Erythroblast (primary cell): ENCODE measurements around the gene KCNC2.

Source experiments
- DNase-seq, 2 experiments: peaks; one replicate each; lab custom pipeline; 2025; lab: John Stamatoyannopoulos, UW
- GATA1 ChIP-seq: IDR thresholded peaks from 2 replicates; pipeline ENCODE4 v1.6.1; 2011; ENCODE audit warnings: low read depth, mild to moderate bottlenecking, control low read depth, low read length, moderate library complexity
- POLR2A ChIP-seq: IDR thresholded peaks from 2 replicates; pipeline ENCODE4 v1.6.1; 2011; ENCODE audit warnings: mild to moderate bottlenecking, low read length

Gene KCNC2

GRCh38 chr12:75062691-75063090, 146.9 kb downstream of the KCNC2 start:
- DNase-seq, result no peak
- TF ChIP-seq GATA1 (no peak), POLR2A (no peak)

DNA sequence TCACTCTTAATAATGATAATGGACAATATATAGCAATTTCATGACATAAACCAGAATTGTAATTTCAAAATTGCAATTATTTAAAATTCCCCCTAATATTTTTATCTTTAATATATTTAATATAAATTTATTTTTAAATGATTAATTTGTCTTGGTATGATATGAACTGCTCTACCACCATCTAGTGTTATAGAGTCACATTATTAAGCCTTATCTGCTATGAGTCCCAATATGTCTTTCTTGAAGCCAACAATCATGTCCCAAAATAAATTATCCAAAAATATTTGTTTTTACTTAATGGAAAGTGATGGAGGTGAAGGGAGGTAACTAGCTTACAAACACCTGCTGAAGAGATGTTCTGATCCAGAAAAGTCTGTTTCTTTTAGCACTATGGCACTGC, 151.4 kb downstream of the KCNC2 start:
- TF ChIP-seq POLR2A, result no peak
- no peak for TF ChIP-seq GATA1
- no peak for DNase-seq

GRCh38 chr12:75048767-75049166, 160.9 kb downstream of the KCNC2 start:
- TF ChIP-seq GATA1 (no peak), POLR2A (no peak)
- DNase-seq, result no peak

DNA sequence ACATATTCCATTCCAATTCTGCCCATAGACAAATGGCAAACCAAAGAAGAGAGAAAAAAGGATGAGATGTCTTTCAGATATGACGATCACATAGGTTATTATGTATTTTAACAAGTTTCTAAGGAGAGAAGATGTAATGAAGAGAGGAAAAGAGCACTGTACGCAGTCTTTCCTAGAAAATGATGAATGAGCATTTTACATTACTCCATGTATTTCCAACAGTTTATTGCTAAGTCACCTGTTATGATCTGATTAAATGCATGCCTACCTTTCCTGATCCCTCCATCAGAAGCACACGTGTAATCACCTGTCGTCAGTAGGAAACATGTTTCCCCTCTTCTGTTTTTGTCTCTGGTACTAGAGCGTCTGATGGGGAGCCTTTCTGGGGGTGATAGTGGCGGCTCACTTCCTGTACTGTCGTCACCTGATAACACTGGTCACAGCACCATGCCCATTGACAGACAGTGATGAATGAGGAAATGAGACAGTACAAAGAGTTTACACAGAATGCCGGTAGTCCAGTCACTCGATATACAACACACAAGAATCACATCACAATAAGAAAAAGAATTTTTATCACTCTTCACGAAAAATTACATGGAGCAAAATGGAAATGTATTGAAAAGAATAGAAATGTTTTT, 161.6 kb downstream of the KCNC2 start:
- DNase-seq, result no peak
- TF ChIP-seq GATA1, result no peak
- no peak for TF ChIP-seq POLR2A

DNA sequence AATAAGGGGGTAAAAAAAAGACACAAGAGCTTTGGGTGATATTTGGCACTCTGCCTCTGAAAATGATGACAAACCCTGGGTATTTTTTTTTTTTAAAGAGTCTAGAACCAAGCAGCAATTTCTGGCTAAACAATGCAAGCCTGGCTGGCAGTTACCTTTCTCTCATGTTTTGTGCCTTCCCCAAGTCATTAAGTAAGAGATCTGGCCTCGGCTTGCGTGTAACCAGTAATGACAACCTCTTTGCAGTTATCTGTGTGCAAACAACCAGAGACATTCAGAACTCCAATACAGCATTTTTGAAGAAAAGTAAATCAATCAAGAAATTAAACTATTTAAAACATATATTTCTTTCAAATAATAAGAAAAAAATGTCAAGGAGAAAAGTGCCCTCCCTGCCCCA, 167.5 kb downstream of the KCNC2 start:
- DNase-seq, result no peak
- no peak for TF ChIP-seq GATA1
- TF ChIP-seq POLR2A, result no peak

GRCh38 chr12:75041472-75041871, 168.2 kb downstream of the KCNC2 start:
- TF ChIP-seq GATA1 (no peak), POLR2A (no peak)
- no peak for DNase-seq

- DNase-seq, result no peak
- TF ChIP-seq GATA1, result no peak
- TF ChIP-seq POLR2A, result no peak
Observed at GRCh38 chr12:75020068-75020557, 189.5 kb downstream of the KCNC2 start.

GRCh38 chr12:75011120-75011519, 198.5 kb downstream of the KCNC2 start:
- no peak for TF ChIP-seq POLR2A
- TF ChIP-seq GATA1, result no peak
- DNase-seq, result no peak

DNA sequence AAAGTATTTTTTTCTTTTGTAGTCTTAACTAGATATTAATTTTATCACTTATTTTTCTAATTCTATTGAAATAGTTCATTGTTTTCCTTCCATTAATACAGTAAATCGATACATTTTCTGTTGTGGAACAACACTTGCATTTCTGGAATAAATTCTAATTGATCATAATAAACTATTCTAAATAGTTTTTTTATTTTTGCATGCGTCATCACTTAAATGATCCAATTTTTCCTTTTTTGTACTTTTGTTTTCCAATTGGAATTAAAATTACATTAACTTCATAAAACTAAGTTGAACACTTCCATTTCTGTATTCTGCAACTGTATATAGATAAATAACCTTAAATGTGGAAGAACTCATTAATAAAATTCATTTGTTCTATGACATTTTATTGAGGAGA, 202.5 kb downstream of the KCNC2 start:
- DNase-seq, result no peak
- TF ChIP-seq POLR2A, result no peak
- TF ChIP-seq GATA1, result no peak

DNA sequence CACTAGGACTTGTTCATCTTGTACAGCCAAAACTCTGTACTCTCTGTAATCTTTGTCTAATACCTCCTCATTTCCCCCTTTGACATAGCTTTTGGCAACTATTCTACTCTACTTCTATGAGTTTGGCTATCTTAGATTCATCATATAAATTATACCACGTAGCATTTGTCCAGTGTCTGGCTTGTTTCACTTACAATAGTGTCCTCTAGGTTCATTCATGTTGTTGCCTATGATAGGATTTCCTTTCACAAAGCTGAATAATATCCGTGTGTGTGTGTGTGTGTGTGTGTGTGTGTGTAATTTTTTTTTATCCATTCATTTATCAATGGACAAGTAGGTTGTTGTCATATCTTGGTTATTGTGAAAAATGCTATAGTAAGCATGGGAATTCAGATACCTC, 209.5 kb downstream of the KCNC2 start:
- no peak for DNase-seq
- no peak for TF ChIP-seq GATA1
- TF ChIP-seq POLR2A, result no peak

- TF ChIP-seq GATA1, result no peak
- TF ChIP-seq POLR2A, result no peak
- DNase-seq, result no peak
Observed at GRCh38 chr12:74999474-74999873, 210.2 kb downstream of the KCNC2 start.
